HepG2 (cell line): ENCODE results near the gene UBE2M. TPM values are rescaled to one million over a fixed set of nuclear protein-coding genes. Genes with fewer than 3 reads are reported as not detected.
A peak's percentile ranks its signal among the peaks of the same experiment; 100 is the strongest.

ENCODE experiments used
- ATF3 ChIP-seq: sonication (generic); formaldehyde crosslinking; IDR thresholded peaks from 2 replicates; pipeline ENCODE4 v1.4.0; 2020; ENCODE audit warnings: missing genetic modification reagents
- CENPX ChIP-seq: sonication (generic); formaldehyde crosslinking; IDR thresholded peaks from 2 replicates; pipeline ENCODE4 v1.9.0; 2021; ENCODE audit warnings: mild to moderate bottlenecking, missing genetic modification reagents, moderate library complexity
- DPF2 ChIP-seq: sonication (generic); formaldehyde crosslinking; IDR thresholded peaks from 2 replicates; pipeline ENCODE4 v1.4.0; 2020; ENCODE audit warnings: mild to moderate bottlenecking, low read depth, missing genetic modification reagents, borderline replicate concordance
- IRX3 ChIP-seq: sonication (generic); formaldehyde crosslinking; IDR thresholded peaks from 2 replicates; pipeline ENCODE4 v1.8.1; 2023; ENCODE audit warnings: mild to moderate bottlenecking, low read depth, missing genetic modification reagents, borderline replicate concordance
- JUND ChIP-seq: sonication (generic); formaldehyde crosslinking; IDR thresholded peaks from 2 replicates; pipeline ENCODE4 v1.8.0; 2022; ENCODE audit warnings: mild to moderate bottlenecking, missing genetic modification reagents
- KAT7 ChIP-seq: IDR thresholded peaks from 2 replicates; pipeline ENCODE4 v1.6.1; 2018; ENCODE audit warnings: borderline replicate concordance, missing compliant biosample characterization
- KLF6 ChIP-seq: IDR thresholded peaks from 2 replicates; pipeline ENCODE4 v1.8.0; 2016; ENCODE audit warnings: missing biosample characterization, missing genetic modification reagents
- MLLT10 ChIP-seq: sonication (generic); formaldehyde crosslinking; IDR thresholded peaks from 2 replicates; pipeline ENCODE4 v1.4.0; 2020; ENCODE audit warnings: missing genetic modification reagents
- NAIF1 ChIP-seq: sonication (generic); formaldehyde crosslinking; IDR thresholded peaks from 2 replicates; pipeline ENCODE4 v1.5.0; 2020; ENCODE audit warnings: mild to moderate bottlenecking, missing genetic modification reagents, borderline replicate concordance
- NBN ChIP-seq: fragments of 450-650 bp; conservative IDR thresholded peaks from 2 replicates; pipeline ENCODE4 v1.6.1; 2017
- PRDM4 ChIP-seq: sonication (generic); formaldehyde crosslinking; IDR thresholded peaks from 2 replicates; pipeline ENCODE4 v1.9.0; 2021; ENCODE audit warnings: missing genetic modification reagents, borderline replicate concordance
- RELA ChIP-seq: sonication (generic); formaldehyde crosslinking; IDR thresholded peaks from 2 replicates; pipeline ENCODE4 v1.4.0; 2020; ENCODE audit warnings: missing genetic modification reagents
- RNF2 ChIP-seq: fragments of 450-650 bp; conservative IDR thresholded peaks from 2 replicates; pipeline ENCODE4 v1.6.1; 2016; ENCODE audit warnings: low read depth
- SMAD1 ChIP-seq: sonication (generic); formaldehyde crosslinking; IDR thresholded peaks from 2 replicates; pipeline ENCODE4 v1.4.0; 2020; ENCODE audit warnings: missing genetic modification reagents, low read depth, mild to moderate bottlenecking, borderline replicate concordance
- SMC3 ChIP-seq: IDR thresholded peaks from 2 replicates; pipeline ENCODE4 v1.6.1; 2011; ENCODE audit warnings: low read length, improper control_type of control experiment
- SNAPC4 ChIP-seq: sonication (generic); formaldehyde crosslinking; IDR thresholded peaks from 2 replicates; pipeline ENCODE4 v1.4.0; 2020; ENCODE audit warnings: mild to moderate bottlenecking, missing genetic modification reagents
- SRSF9 ChIP-seq: fragments of 200-400 bp; formaldehyde crosslinking; IDR thresholded peaks from 2 replicates; pipeline ENCODE4 v1.6.1; 2018; ENCODE audit warnings: borderline replicate concordance, mild to moderate bottlenecking, low read depth, low read length; ENCODE audit not compliant: insufficient read depth, poor library complexity, severe bottlenecking
- XRCC5 ChIP-seq: fragments of 200-400 bp; formaldehyde crosslinking; optimal IDR thresholded peaks from 2 replicates; pipeline ENCODE3; 2017; ENCODE audit warnings: mild to moderate bottlenecking, low read length
- ZNF251 ChIP-seq: sonication (generic); formaldehyde crosslinking; IDR thresholded peaks from 2 replicates; pipeline ENCODE4 v1.9.0; 2021; ENCODE audit warnings: mild to moderate bottlenecking, missing genetic modification reagents
- ZNF33A ChIP-seq: sonication (generic); formaldehyde crosslinking; IDR thresholded peaks from 2 replicates; pipeline ENCODE4 v1.5.1; 2020; ENCODE audit warnings: missing genetic modification reagents, mild to moderate bottlenecking, moderate library complexity, borderline replicate concordance
- ZNF343 ChIP-seq: sonication (generic); formaldehyde crosslinking; IDR thresholded peaks from 2 replicates; pipeline ENCODE4 v1.4.0; 2020; ENCODE audit warnings: mild to moderate bottlenecking, missing genetic modification reagents
- ZNF567 ChIP-seq: sonication (generic); formaldehyde crosslinking; IDR thresholded peaks from 2 replicates; pipeline ENCODE4 v1.8.1; 2023; ENCODE audit warnings: mild to moderate bottlenecking, missing genetic modification reagents, borderline replicate concordance
- ZNF792 ChIP-seq: IDR thresholded peaks from 2 replicates; pipeline ENCODE4 v1.6.1; 2016
- ZNF816 ChIP-seq: sonication (generic); formaldehyde crosslinking; IDR thresholded peaks from 2 replicates; pipeline ENCODE4 v1.8.0; 2022; ENCODE audit warnings: missing genetic modification reagents, mild to moderate bottlenecking, borderline replicate concordance
- polyA plus RNA-seq, 8 experiments: library from polyadenylated mRNA; depleted of rRNA in 3 of 8; stranded (reverse) in 7 of 8; unstranded in 1 of 8; fragments of >200 nt; fragmentation: Illumina TruSeq in 4 of 8; extraction: Trizol in 4 of 8; gene quantifications; 2 replicates each; pipeline versions ENCODE4 v1.2.1 to v1.2.3, GENCODE V29; 2011 to 2016; ENCODE audit warnings: low read depth in 4 of 8, missing spikeins in 1 of 8, mixed read lengths in 1 of 8; ENCODE audit not compliant: insufficient read depth in 1 of 8
- total RNA-seq, 5 experiments: library from RNA; depleted of rRNA; stranded (reverse); fragments of >200 nt; fragmentation: Illumina TruSeq; extraction: Trizol; gene quantifications; 2 replicates each; pipeline ENCODE4 v1.2.3, GENCODE V29; 2016; ENCODE audit warnings: low read depth in 1 of 5
- TF ChIP-seq, protein P1 (sequence below): sonication (generic); formaldehyde crosslinking; IDR thresholded peaks from 2 replicates; pipeline ENCODE4 v1.4.0; 2020; ENCODE audit warnings: mild to moderate bottlenecking, low read depth, missing genetic modification reagents

The UBE2M gene
- total and polyA plus RNA-seq, 2 of the 13 experiments (the other 11 are each of a cell fraction or from before 2014, with no cell fraction given) = 36.2 to 50.3 TPM

DNA sequence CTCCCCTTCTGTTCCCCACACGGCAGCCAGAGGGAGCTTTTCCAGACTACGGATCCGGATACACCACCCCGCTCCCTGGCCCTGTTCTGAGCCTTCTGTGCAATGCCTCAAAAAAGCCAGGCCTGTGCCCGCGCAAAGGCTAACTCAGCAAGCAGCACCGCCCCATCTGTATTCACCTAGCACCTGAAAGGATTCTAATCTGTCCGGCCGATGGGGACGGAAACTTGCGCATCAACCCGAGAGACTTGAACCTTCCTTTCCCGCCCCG lies 39.4 kb downstream of the UBE2M start (continued):
- TF ChIP-seq SMAD1 (CRISPR knock-in tag) (0 out of 2 replicates have a peak, but pooled peaks have one; percentile 18), CENPX (CRISPR knock-in tag) (no peak), ZNF33A (CRISPR knock-in tag) (no peak), IRX3 (CRISPR knock-in tag) (0 out of 2 replicates have a peak, but pooled peaks have one; percentile 19), SMC3 (peak; percentile 47), NAIF1 (CRISPR knock-in tag) (0 out of 2 replicates have a peak, but pooled peaks have one; percentile 6), SRSF9 (no peak), SNAPC4 (CRISPR knock-in tag) (no peak), KAT7 (CRISPR knock-in tag) (no peak; the same call in 1 of the 2 replicates), RELA (no peak), ZNF816 (CRISPR knock-in tag) (no peak), ZNF251 (no peak), DPF2 (CRISPR knock-in tag) (no peak), JUND (CRISPR knock-in tag) (no peak), XRCC5 (no peak), ATF3 (no peak), NBN (no peak), ZNF792 (no peak), PRDM4 (CRISPR knock-in tag) (no peak), ZNF567 (CRISPR knock-in tag) (0 out of 2 replicates have a peak, but pooled peaks have one; percentile 1), RNF2 (no peak), KLF6 (no peak), ZNF343 (CRISPR knock-in tag) (no peak), MLLT10 (CRISPR knock-in tag) (no peak)
- TF ChIP-seq, protein P1, sequence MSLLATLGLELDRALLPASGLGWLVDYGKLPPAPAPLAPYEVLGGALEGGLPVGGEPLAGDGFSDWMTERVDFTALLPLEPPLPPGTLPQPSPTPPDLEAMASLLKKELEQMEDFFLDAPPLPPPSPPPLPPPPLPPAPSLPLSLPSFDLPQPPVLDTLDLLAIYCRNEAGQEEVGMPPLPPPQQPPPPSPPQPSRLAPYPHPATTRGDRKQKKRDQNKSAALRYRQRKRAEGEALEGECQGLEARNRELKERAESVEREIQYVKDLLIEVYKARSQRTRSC = no peak
